Measurements from ENCODE around the gene PITPNM3.

- TF ChIP-seq, protein P1, sequence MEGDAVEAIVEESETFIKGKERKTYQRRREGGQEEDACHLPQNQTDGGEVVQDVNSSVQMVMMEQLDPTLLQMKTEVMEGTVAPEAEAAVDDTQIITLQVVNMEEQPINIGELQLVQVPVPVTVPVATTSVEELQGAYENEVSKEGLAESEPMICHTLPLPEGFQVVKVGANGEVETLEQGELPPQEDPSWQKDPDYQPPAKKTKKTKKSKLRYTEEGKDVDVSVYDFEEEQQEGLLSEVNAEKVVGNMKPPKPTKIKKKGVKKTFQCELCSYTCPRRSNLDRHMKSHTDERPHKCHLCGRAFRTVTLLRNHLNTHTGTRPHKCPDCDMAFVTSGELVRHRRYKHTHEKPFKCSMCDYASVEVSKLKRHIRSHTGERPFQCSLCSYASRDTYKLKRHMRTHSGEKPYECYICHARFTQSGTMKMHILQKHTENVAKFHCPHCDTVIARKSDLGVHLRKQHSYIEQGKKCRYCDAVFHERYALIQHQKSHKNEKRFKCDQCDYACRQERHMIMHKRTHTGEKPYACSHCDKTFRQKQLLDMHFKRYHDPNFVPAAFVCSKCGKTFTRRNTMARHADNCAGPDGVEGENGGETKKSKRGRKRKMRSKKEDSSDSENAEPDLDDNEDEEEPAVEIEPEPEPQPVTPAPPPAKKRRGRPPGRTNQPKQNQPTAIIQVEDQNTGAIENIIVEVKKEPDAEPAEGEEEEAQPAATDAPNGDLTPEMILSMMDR (IDR thresholded peaks at IDR 0.05 in 2 of 3, conservative IDR thresholded peaks at IDR 0.05 in 1 of 3; ENCODE audit: borderline replicate concordance in 1 of 3, insufficient read depth in 1 of 3, low read depth in 2 of 3, low read length in 2 of 3), result no peak
- no peak for TF ChIP-seq SRF (IDR thresholded peaks at IDR 0.05; ENCODE audit: low read depth)
- TF ChIP-seq EZH2 (IDR thresholded peaks at IDR 0.05), result no peak
- no peak for TF ChIP-seq YY1 (IDR thresholded peaks at IDR 0.05; ENCODE audit: extremely low read depth, insufficient replicate concordance, low read depth, low read length)
- TF ChIP-seq ZBTB33 (IDR thresholded peaks at IDR 0.05; ENCODE audit: extremely low read depth, insufficient replicate concordance, low read length), result no peak
- no peak for TF ChIP-seq POLR2A (IDR thresholded peaks at IDR 0.05; ENCODE audit: borderline replicate concordance, extremely low read depth, insufficient read depth, insufficient read length)
- TF ChIP-seq SP1 (IDR thresholded peaks at IDR 0.05; ENCODE audit: low read depth), result no peak
- no peak for TF ChIP-seq ZNF274 (IDR thresholded peaks at IDR 0.05; ENCODE audit: low read depth, low read length)
These were observed 65.2 kb downstream of the PITPNM3 start for GRCh38 chr17:6491071-6491700.

Data from HCT116 (cell line).